Measurements from ENCODE around the gene AKR1E2.

- TF ChIP-seq, protein P1, sequence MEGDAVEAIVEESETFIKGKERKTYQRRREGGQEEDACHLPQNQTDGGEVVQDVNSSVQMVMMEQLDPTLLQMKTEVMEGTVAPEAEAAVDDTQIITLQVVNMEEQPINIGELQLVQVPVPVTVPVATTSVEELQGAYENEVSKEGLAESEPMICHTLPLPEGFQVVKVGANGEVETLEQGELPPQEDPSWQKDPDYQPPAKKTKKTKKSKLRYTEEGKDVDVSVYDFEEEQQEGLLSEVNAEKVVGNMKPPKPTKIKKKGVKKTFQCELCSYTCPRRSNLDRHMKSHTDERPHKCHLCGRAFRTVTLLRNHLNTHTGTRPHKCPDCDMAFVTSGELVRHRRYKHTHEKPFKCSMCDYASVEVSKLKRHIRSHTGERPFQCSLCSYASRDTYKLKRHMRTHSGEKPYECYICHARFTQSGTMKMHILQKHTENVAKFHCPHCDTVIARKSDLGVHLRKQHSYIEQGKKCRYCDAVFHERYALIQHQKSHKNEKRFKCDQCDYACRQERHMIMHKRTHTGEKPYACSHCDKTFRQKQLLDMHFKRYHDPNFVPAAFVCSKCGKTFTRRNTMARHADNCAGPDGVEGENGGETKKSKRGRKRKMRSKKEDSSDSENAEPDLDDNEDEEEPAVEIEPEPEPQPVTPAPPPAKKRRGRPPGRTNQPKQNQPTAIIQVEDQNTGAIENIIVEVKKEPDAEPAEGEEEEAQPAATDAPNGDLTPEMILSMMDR (IDR thresholded peaks at IDR 0.05; ENCODE audit: borderline replicate concordance, extremely low read depth, low read length, poor library complexity, severe bottlenecking), result no peak
- TF ChIP-seq EZH2 (IDR thresholded peaks at IDR 0.05; ENCODE audit: borderline replicate concordance, low read depth, low read length, severe bottlenecking), result no peak
Observed at GRCh38 chr10:4894335-4894734, 68.3 kb downstream of the AKR1E2 start.

Data from DND-41 (cell line).